ENCODE data around the gene CEMIP.

DNA sequence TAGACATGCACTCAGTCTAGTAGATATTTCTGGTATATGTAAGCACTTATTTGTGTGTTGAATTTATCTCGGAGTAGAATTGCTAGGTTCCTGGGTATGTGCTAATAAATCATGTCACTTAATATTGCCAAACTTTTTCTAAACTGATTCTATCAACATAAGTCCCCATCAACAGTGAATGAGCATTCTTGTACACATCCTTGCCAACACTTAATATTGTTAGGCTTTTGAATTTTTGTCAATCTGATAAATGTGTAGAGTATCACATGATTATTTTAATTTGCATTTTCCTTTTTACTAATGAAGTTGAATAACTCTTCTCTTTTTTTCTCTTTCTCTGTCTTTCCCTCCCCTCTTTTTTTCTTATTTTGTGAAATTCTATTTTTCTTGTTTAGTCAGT is 33.3 kb upstream of the CEMIP start:
- TF ChIP-seq EZH2 (IDR thresholded peaks at IDR 0.05; ENCODE audit: borderline replicate concordance, low read length): no peak
- TF ChIP-seq, protein P1, sequence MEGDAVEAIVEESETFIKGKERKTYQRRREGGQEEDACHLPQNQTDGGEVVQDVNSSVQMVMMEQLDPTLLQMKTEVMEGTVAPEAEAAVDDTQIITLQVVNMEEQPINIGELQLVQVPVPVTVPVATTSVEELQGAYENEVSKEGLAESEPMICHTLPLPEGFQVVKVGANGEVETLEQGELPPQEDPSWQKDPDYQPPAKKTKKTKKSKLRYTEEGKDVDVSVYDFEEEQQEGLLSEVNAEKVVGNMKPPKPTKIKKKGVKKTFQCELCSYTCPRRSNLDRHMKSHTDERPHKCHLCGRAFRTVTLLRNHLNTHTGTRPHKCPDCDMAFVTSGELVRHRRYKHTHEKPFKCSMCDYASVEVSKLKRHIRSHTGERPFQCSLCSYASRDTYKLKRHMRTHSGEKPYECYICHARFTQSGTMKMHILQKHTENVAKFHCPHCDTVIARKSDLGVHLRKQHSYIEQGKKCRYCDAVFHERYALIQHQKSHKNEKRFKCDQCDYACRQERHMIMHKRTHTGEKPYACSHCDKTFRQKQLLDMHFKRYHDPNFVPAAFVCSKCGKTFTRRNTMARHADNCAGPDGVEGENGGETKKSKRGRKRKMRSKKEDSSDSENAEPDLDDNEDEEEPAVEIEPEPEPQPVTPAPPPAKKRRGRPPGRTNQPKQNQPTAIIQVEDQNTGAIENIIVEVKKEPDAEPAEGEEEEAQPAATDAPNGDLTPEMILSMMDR (conservative IDR thresholded peaks at IDR 0.05 in 1 of 2, IDR thresholded peaks at IDR 0.05 in 1 of 2; ENCODE audit: extremely low read depth in 1 of 2, insufficient read depth in 1 of 2, low read depth in 1 of 2, low read length in 2 of 2): no peak
